IMR-90 (cell line): ENCODE measurements around the gene CDK5RAP2. TPM values are rescaled to one million over a fixed set of nuclear protein-coding genes. Genes with fewer than 3 reads are reported as not detected.

Experiments
- ATAC-seq: fragments of 200-7000 bp; cut with Tn5 transposase; 2 replicates; pipeline ENCODE4 v1.9.1; 2020; ENCODE audit warnings: low read depth, mild to moderate bottlenecking, moderate library complexity
- BruUV-seq: library from RNA; stranded (reverse); fragments of 400-500 nt; replicated peaks from 2 replicates; lab custom pipeline; 2021; lab: Mats Ljungman, UMichigan
- CTCF ChIA-PET: fragments of 300-600 bp; formaldehyde crosslinking; extraction: SDS; loops from one replicate; lab custom pipeline; 2021; ENCODE audit warnings: antibody characterized with exemption; lab: Yijun Ruan, JAX
- POLR2A ChIA-PET: fragments of 300-600 bp; sonication (Branson Sonifier 250); formaldehyde crosslinking; loops from one replicate; lab custom pipeline; 2022; ENCODE audit warnings: antibody characterized with exemption; ENCODE audit not compliant: unreplicated experiment; lab: Charles Lee
- DNase-seq: peaks from one replicate; pipeline ENCODE4 v3.0.0; 2013
- H2AFZ ChIP-seq: replicated peaks from 2 replicates; pipeline ENCODE3; 2013; ENCODE audit warnings: low read length, mild to moderate bottlenecking; ENCODE audit not compliant: poor library complexity
- H2AK5ac ChIP-seq: 2 replicates; pipeline ENCODE4 v1.6.1; 2013; ENCODE audit warnings: low read depth, low read length, inconsistent platforms
- H2AK9ac ChIP-seq: replicated peaks from 2 replicates; pipeline ENCODE3; 2013; ENCODE audit warnings: mild to moderate bottlenecking, low read depth, low read length, moderate library complexity; ENCODE audit not compliant: poor library complexity
- H2BK120ac ChIP-seq: 2 replicates; pipeline ENCODE4 v1.6.1; 2013; ENCODE audit warnings: low read depth, low read length, inconsistent platforms
- H2BK15ac ChIP-seq: 3 replicates; pipeline ENCODE4 v1.6.1; 2013; ENCODE audit warnings: low read depth, low read length, inconsistent platforms
- H2BK20ac ChIP-seq: 2 replicates; pipeline ENCODE4 v1.6.1; 2013; ENCODE audit warnings: low read depth, mild to moderate bottlenecking, inconsistent platforms, low read length, moderate library complexity
- H2BK5ac ChIP-seq: 2 replicates; pipeline ENCODE4 v1.6.1; 2013; ENCODE audit warnings: mild to moderate bottlenecking, low read depth, low read length, inconsistent platforms; ENCODE audit not compliant: poor library complexity, severe bottlenecking
- H3K14ac ChIP-seq: replicated peaks from 2 replicates; pipeline ENCODE4 v1.6.1; 2013; ENCODE audit warnings: low read depth, low read length, inconsistent platforms
- H3K18ac ChIP-seq: 2 replicates; pipeline ENCODE4 v1.6.1; 2013; ENCODE audit warnings: low read depth, low read length, control low read depth
- H3K23ac ChIP-seq: 2 replicates; pipeline ENCODE4 v1.6.1; 2013; ENCODE audit warnings: low read depth, low read length, inconsistent platforms
- H3K27ac ChIP-seq: 2 replicates; pipeline ENCODE4 v1.5.1; 2013; ENCODE audit warnings: mild to moderate bottlenecking, control low read depth, low read length; ENCODE audit not compliant: insufficient read depth
- H3K27me3 ChIP-seq: 2 replicates; pipeline ENCODE4 v1.6.1; 2013; ENCODE audit warnings: low read length; ENCODE audit not compliant: control insufficient read depth, insufficient read depth
- H3K36me3 ChIP-seq: 2 replicates; pipeline ENCODE4 v1.6.1; 2013; ENCODE audit warnings: low read length, mixed read lengths; ENCODE audit not compliant: control insufficient read depth, insufficient read depth
- H3K4ac ChIP-seq: 2 replicates; pipeline ENCODE4 v1.6.1; 2013; ENCODE audit warnings: low read depth, low read length, inconsistent platforms
- H3K4me1 ChIP-seq: 2 replicates; pipeline ENCODE4 v1.6.1; 2013; ENCODE audit warnings: low read length, mixed read lengths; ENCODE audit not compliant: control insufficient read depth, insufficient read depth
- H3K4me2 ChIP-seq: 2 replicates; pipeline ENCODE4 v1.6.1; 2013; ENCODE audit warnings: low read depth, mild to moderate bottlenecking, control low read depth, low read length, moderate library complexity
- H3K4me3 ChIP-seq: 2 replicates; pipeline ENCODE4 v1.5.1; 2013; ENCODE audit warnings: low read depth, mild to moderate bottlenecking, control low read depth, low read length, moderate library complexity; ENCODE audit not compliant: insufficient read depth
- H3K56ac ChIP-seq: 2 replicates; pipeline ENCODE4 v1.6.1; 2013; ENCODE audit warnings: low read length, inconsistent platforms; ENCODE audit not compliant: insufficient read depth; ENCODE audit errors: extremely low read depth
- H3K79me1 ChIP-seq, 2 experiments: 2 replicates each; pipeline ENCODE4 v1.6.1; 2013; ENCODE audit warnings: low read length in 2 of 2, inconsistent platforms in 1 of 2, low read depth in 1 of 2
- H3K9ac ChIP-seq: 2 replicates; pipeline ENCODE4 v1.6.1; 2013; ENCODE audit warnings: low read depth, low read length, control low read depth
- H3K9me1 ChIP-seq: 2 replicates; pipeline ENCODE4 v1.6.1; 2013; ENCODE audit warnings: low read length, inconsistent platforms; ENCODE audit not compliant: insufficient read depth
- H3K9me3 ChIP-seq: 2 replicates; pipeline ENCODE4 v1.6.1; 2013; ENCODE audit warnings: low read length; ENCODE audit not compliant: control insufficient read depth, insufficient read depth
- H4K20me1 ChIP-seq: 2 replicates; pipeline ENCODE4 v1.6.1; 2013; ENCODE audit warnings: low read length, inconsistent platforms; ENCODE audit not compliant: insufficient read depth
- H4K5ac ChIP-seq: 2 replicates; pipeline ENCODE4 v1.6.1; 2013; ENCODE audit warnings: mild to moderate bottlenecking, low read depth, low read length, control low read depth
- H4K8ac ChIP-seq, 2 experiments: 2 replicates each; pipeline ENCODE4 v1.6.1; 2013; ENCODE audit warnings: low read depth in 2 of 2, low read length in 2 of 2, control low read depth in 1 of 2, inconsistent platforms in 1 of 2
- H4K91ac ChIP-seq: 2 replicates; pipeline ENCODE4 v1.6.1; 2013; ENCODE audit warnings: low read depth, low read length, inconsistent platforms; ENCODE audit not compliant: insufficient read depth
- BHLHE40 ChIP-seq: fragments of 150-350 bp; IDR thresholded peaks from 2 replicates; pipeline ENCODE4 v1.6.1; 2016; ENCODE audit warnings: mild to moderate bottlenecking, low read depth, low read length
- CEBPB ChIP-seq: IDR thresholded peaks from 2 replicates; pipeline ENCODE4 v1.6.1; 2012; ENCODE audit warnings: low read depth, low read length, improper control_type of control experiment
- CHD1 ChIP-seq: IDR thresholded peaks from 2 replicates; pipeline ENCODE4 v1.6.1; 2012; ENCODE audit warnings: low read depth, low read length, improper control_type of control experiment
- FOS ChIP-seq: fragments of 150-350 bp; IDR thresholded peaks from 2 replicates; pipeline ENCODE4 v1.6.1; 2016; ENCODE audit warnings: low read depth, low read length
- MAFK ChIP-seq: IDR thresholded peaks from 2 replicates; pipeline ENCODE4 v1.6.1; 2012; ENCODE audit warnings: low read depth, low read length, improper control_type of control experiment
- MAZ ChIP-seq: IDR thresholded peaks from 2 replicates; pipeline ENCODE4 v1.6.1; 2012; ENCODE audit warnings: low read depth, mild to moderate bottlenecking, low read length, improper control_type of control experiment, moderate library complexity, borderline replicate concordance
- MXI1 ChIP-seq: IDR thresholded peaks from 2 replicates; pipeline ENCODE4 v1.6.1; 2012; ENCODE audit warnings: low read depth, mild to moderate bottlenecking, low read length, moderate library complexity, borderline replicate concordance
- NFE2L2 ChIP-seq: fragments of 150-350 bp; IDR thresholded peaks from 2 replicates; pipeline ENCODE4 v1.6.1; 2016; ENCODE audit warnings: low read depth, mild to moderate bottlenecking, low read length
- RCOR1 ChIP-seq: IDR thresholded peaks from 2 replicates; pipeline ENCODE4 v1.6.1; 2012; ENCODE audit warnings: mild to moderate bottlenecking, low read length, improper control_type of control experiment; ENCODE audit not compliant: insufficient replicate concordance
- RFX5 ChIP-seq: IDR thresholded peaks from 2 replicates; pipeline ENCODE4 v1.8.0; 2012; ENCODE audit warnings: low read depth, mild to moderate bottlenecking, low read length, moderate library complexity
- WGBS, 2 experiments: methylation state at CpG; one replicate each; pipeline versions ENCODE4 v1.1.5 to v1.1.7; 2013; ENCODE audit warnings: missing lambda C conversion rate in 2 of 2; ENCODE audit not compliant: insufficient read length in 1 of 2; ENCODE audit errors: extremely low coverage in 2 of 2; 5-methylcytosine and 5-hydroxymethylcytosine counted together
- dilution Hi-C: fragments of 300-500 bp; cut with HindIII; formaldehyde crosslinking; loops from one replicate; pipeline ENCODE4 v1.14.3; 2018; ENCODE audit warnings: low sequenced_read_pairs; ENCODE audit not compliant: unreplicated experiment
- in situ Hi-C: fragments of 300-500 bp; cut with MboI; formaldehyde crosslinking; loops from 3 replicates; pipeline ENCODE4 v1.14.3; 2019; ENCODE audit warnings: low sequenced_read_pairs, inconsistent platforms, mixed read lengths
- intact Hi-C: fragments of 100-400 bp; cut with micrococcal nuclease; formaldehyde crosslinking; loops from 2 replicates; pipeline ENCODE4 v1.10.0; 2022
- polyA plus RNA-seq, 3 experiments: library from polyadenylated mRNA; depleted of rRNA; stranded (reverse); fragments of >200 nt; gene quantifications; 2 replicates each; pipeline ENCODE4 v1.2.3, GENCODE V29; 2012; ENCODE audit warnings: low replicate concordance in 1 of 3
- total RNA-seq: library from RNA; depleted of rRNA; stranded (reverse); fragments of >200 nt; gene quantifications from 2 replicates; pipeline ENCODE4 v1.2.3, GENCODE V29; 2012
- TF ChIP-seq, protein P1 (sequence below): conservative IDR thresholded peaks from 2 replicates; pipeline ENCODE4 v1.5.1; 2012; ENCODE audit warnings: mild to moderate bottlenecking, low read depth, low read length, improper control_type of control experiment

Gene CDK5RAP2
- total and polyA plus RNA-seq, 2 of the 4 experiments (the other 2 are of a cell fraction), result 29.5 to 31.7 TPM

- H3K9me3 ChIP-seq, result no peaks in the 10 kb centered on the region
- H3K9ac ChIP-seq, result no peak overlapping the region
- ATAC-seq, result no peak
- H2BK120ac ChIP-seq, result no peak overlapping the region
- H4K5ac ChIP-seq, result no peak overlapping the region
- in situ Hi-C loops (no loop called here), dilution Hi-C loops (no loop called here), intact Hi-C loops (no loop called here)
- no peak overlapping the region for H2BK5ac ChIP-seq
- H3K27me3 ChIP-seq, result no peaks in the 10 kb centered on the region
- no peak overlapping the region for H3K18ac ChIP-seq
- no peak overlapping the region for H2AK5ac ChIP-seq
- BruUV-seq, result no TSS peak
- POLR2A ChIA-PET, result no interaction called here
- H3K79me1 ChIP-seq, result no peaks in the 10 kb centered on the region
- no peak overlapping the region for H4K8ac ChIP-seq
- TF ChIP-seq RFX5 (no peak), BHLHE40 (no peak), RCOR1 (no peak), FOS (no peak), NFE2L2 (no peak), MAZ (no peak), CEBPB (no peak), MAFK (no peak), MXI1 (no peak), CHD1 (no peak)
- TF ChIP-seq, protein P1, sequence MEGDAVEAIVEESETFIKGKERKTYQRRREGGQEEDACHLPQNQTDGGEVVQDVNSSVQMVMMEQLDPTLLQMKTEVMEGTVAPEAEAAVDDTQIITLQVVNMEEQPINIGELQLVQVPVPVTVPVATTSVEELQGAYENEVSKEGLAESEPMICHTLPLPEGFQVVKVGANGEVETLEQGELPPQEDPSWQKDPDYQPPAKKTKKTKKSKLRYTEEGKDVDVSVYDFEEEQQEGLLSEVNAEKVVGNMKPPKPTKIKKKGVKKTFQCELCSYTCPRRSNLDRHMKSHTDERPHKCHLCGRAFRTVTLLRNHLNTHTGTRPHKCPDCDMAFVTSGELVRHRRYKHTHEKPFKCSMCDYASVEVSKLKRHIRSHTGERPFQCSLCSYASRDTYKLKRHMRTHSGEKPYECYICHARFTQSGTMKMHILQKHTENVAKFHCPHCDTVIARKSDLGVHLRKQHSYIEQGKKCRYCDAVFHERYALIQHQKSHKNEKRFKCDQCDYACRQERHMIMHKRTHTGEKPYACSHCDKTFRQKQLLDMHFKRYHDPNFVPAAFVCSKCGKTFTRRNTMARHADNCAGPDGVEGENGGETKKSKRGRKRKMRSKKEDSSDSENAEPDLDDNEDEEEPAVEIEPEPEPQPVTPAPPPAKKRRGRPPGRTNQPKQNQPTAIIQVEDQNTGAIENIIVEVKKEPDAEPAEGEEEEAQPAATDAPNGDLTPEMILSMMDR, result no peak
- no peak overlapping the region for H3K23ac ChIP-seq
- no peak overlapping the region for H3K4me3 ChIP-seq
- no peak overlapping the region for H2BK20ac ChIP-seq
- H3K4me2 ChIP-seq, result no peak overlapping the region
- no peak overlapping the region for H3K27ac ChIP-seq
- no peak overlapping the region for H2AK9ac ChIP-seq
- CTCF ChIA-PET, result interaction anchor here (2.0 kb wide), 1 partner anchor 88 kb away, joined by 5 read pairs; no protein-coding TSS in a partner anchor
- H3K9me1 ChIP-seq, result peaks cover 16% of the 10 kb centered on the region
- no peaks in the 10 kb centered on the region for H4K20me1 ChIP-seq
- no peak overlapping the region for H4K91ac ChIP-seq
- H3K4me1 ChIP-seq, result peaks cover 13% of the 10 kb centered on the region
- DNase-seq, result no peak
- peaks cover 26% of the 10 kb centered on the region; the same call in 1 of the 2 replicates for H3K36me3 ChIP-seq
- no peak overlapping the region for H3K56ac ChIP-seq
- no peak overlapping the region for H2AFZ ChIP-seq
- no peak overlapping the region for H2BK15ac ChIP-seq
- H3K4ac ChIP-seq, result no peak overlapping the region
- H3K14ac ChIP-seq, result no peak overlapping the region
- WGBS, 2 experiments, result 82% methylated on average over 2 of the region's 8 CpGs; no CpG with 5 or more reads in 1 of the 2 experiments
Observed at GRCh38 chr9:120389867-120390266, 190.1 kb downstream of the CDK5RAP2 start.
